ENCODE results near the gene RBMS2.

DNA sequence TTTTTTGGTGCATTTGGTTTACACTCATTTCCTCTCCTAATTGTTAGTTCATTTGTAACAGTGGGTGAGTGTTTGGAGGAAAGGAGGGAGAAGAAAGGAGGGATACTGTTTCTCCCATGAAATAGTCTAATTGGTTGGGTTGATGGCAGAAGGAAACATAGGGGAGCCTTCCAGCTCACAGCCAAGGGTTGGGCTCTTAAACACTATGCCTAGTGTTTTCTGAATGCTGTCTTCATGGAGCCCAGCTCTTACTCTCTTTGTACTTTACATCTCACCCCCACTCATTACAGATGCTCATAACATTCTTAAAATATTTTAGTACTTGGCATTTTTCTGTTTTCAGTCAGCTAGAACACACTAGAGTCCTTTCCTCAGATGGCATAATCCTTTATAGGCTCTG lies 70.3 kb downstream of the RBMS2 start:
- TF ChIP-seq, protein P1, sequence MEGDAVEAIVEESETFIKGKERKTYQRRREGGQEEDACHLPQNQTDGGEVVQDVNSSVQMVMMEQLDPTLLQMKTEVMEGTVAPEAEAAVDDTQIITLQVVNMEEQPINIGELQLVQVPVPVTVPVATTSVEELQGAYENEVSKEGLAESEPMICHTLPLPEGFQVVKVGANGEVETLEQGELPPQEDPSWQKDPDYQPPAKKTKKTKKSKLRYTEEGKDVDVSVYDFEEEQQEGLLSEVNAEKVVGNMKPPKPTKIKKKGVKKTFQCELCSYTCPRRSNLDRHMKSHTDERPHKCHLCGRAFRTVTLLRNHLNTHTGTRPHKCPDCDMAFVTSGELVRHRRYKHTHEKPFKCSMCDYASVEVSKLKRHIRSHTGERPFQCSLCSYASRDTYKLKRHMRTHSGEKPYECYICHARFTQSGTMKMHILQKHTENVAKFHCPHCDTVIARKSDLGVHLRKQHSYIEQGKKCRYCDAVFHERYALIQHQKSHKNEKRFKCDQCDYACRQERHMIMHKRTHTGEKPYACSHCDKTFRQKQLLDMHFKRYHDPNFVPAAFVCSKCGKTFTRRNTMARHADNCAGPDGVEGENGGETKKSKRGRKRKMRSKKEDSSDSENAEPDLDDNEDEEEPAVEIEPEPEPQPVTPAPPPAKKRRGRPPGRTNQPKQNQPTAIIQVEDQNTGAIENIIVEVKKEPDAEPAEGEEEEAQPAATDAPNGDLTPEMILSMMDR (IDR thresholded peaks at IDR 0.05), result no peak
- TF ChIP-seq POLR2A (IDR thresholded peaks at IDR 0.05), result no peak
- no peak for TF ChIP-seq EP300 (IDR thresholded peaks at IDR 0.05)
